ENCODE measurements around the gene SLC44A1.
A peak's percentile ranks its signal among the peaks of the same experiment; 100 is the strongest.

SLC44A1 gene

GRCh38 chr9:105244003-105244733 is at the start of gene SLC44A1:
TSS of gene SLC44A1 (plus strand) at chr9:105244651. CDS start at chr9:105244869, 218 bp downstream.
- DNase-seq (ENCODE audit: low read depth): peak; percentile 91

DNA sequence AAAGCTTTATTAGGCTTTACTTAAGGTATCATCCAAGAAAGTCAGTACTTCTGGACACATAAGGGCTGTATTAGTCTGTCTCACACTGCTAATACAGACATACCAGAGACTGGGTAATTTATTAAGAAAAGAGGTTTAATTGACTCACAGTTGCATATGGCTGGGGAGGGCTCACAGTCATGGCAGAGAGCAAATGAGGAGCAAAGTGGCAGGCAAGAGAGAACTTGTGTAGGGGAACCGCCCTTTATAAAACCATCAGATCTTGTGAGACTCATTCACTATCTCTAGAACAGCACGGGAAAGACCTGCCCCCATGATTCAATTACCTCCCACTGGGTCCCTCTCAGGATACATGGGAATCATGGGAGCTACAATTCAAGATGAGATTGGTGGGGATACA is 49.2 kb upstream of the SLC44A1 start:
- DNase-seq (ENCODE audit: low read depth): no peak

DNA sequence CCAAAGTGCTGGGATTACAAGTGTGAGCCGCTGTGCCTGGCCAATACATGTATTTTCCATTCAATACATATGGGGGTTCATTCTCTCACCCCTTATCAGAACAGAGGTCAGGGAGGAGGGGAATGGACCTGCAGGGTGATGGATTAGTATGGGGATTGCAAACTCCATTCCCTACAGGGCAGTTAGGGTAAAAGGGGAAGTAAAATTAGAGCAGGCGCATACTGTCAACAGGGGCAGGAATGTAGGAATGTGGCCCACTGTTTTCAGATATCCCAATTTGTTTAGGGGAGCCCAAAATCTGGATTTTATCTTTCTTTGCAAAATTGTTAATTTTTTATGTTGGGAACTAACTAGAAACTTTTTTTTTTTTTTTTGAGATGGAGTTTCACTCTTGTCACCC is 46.4 kb upstream of the SLC44A1 start:
- DNase-seq (ENCODE audit: low read depth): no peak

DNA sequence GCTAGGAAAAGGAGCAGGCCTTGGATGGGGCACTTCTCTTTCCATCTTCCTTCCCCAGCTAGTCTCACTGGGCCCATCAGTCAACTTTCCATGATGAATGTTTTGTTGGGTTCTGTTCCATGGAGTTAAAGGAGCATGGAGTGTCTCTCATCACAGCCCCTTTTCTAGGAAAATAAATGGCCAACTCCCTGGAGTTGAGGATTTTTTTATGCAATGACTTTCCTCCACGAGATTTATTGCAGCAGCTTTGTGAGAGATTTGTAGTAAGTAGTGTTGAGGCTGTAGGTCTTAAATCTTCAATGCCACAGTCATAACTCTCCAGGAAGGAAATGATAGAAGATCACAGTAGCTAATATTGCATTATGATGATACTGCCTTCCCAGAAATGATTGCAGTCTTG is 45.6 kb upstream of the SLC44A1 start:
- no peak for DNase-seq (ENCODE audit: low read depth)

DNA sequence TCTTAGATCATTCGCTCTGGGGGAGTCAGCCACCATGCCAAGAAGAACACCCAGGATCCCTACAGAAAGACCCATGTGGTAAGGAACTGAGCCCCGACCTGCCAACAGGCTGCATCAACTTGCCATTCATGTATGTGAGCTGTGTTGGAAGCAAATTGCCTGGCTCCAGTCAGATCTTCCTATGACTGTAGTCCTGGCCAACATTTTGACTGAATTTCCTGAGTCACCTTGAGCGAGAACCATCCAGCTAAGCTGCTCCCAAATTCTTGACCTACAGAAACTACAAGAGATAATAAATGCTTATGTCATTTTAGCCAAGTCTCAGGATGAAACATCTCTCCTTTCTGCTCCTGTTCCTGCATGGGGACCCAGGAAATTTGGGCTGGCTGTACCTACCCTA is 40.0 kb upstream of the SLC44A1 start:
- no peak for DNase-seq (ENCODE audit: low read depth)

DNA sequence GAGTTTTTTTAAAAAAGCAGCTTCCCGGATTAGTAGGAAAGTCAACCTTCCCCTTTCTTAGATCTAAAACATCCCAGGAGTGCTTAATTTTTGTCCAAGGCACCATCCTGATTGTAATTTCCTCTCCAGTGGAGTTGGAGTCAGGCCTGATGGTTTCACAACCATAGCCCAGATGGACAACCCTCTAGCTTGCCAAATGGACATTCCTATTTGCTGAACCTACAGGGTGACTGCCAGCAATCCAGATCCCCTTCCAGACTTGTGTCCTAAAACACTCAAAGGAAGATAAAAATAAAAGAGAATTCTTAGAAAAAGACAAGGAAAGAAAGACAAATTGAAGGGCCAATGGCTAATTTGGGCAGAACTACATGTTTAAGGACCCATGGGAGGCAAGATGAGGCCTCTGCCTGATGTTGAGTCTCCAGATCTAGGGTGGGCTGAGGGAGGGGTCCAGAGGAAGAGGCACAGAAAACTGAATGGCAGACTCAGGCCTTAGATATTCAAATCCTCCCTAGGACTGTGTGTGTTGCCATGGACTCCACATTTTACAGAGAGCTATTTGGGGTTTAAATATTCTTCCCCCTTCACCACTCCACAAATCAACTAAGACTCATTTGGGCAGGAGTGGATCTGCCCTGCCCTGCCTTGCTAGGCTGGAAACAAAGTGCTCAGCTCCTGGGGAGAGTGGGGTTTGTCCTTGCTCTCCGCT is 38.5 kb upstream of the SLC44A1 start:
- no peak for DNase-seq (ENCODE audit: low read depth)

- DNase-seq (ENCODE audit: low read depth): no peak
Observed at GRCh38 chr9:105206496-105206820, 38.0 kb upstream of the SLC44A1 start.

- DNase-seq (ENCODE audit: low read depth): no peak
Observed at GRCh38 chr9:105206821-105207699, 37.4 kb upstream of the SLC44A1 start.

GRCh38 chr9:105216440-105217178 is 27.8 kb upstream of the SLC44A1 start:
- DNase-seq (ENCODE audit: low read depth): no peak

DNA sequence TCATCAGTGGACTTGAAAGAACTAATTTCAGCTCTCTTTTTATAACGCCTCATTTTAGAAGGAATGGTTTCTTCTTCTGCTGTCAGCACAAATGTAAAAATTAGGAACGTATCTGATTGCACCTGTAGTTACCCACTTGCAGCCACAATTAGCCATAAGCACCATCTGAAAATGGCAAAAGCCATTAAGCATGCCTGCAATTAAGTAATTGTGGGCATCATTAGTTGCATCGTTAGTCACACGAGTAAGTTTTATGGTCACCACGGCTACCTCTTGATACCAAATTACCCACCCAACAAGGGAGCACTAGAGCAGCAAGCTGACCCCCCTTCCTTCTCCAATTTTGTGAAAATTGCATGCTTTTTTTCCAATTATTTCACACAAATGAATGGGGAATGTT is 25.8 kb upstream of the SLC44A1 start:
- DNase-seq (ENCODE audit: low read depth): no peak

GRCh38 chr9:105219291-105219805 is 25.1 kb upstream of the SLC44A1 start:
- DNase-seq (ENCODE audit: low read depth): no peak

DNA sequence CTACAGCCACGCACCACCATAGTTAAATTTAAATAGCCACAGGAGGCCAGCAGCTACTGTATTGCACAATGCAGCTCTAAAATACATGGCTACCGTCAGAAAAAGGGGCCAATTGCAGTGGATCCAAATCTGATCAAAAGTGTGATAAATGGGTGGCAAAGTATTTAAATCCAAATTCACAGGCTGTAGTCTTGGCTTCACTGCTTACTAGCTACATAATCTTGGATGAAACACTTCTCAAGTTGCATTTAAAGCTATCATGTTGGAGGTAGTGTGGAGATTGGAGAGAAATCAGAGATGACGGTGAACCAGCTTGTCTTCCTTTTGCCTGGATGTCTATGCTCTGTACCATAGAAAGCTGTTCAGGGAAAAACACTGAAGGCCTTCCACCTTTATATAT is 24.0 kb upstream of the SLC44A1 start:
- DNase-seq (ENCODE audit: low read depth): no peak

DNA sequence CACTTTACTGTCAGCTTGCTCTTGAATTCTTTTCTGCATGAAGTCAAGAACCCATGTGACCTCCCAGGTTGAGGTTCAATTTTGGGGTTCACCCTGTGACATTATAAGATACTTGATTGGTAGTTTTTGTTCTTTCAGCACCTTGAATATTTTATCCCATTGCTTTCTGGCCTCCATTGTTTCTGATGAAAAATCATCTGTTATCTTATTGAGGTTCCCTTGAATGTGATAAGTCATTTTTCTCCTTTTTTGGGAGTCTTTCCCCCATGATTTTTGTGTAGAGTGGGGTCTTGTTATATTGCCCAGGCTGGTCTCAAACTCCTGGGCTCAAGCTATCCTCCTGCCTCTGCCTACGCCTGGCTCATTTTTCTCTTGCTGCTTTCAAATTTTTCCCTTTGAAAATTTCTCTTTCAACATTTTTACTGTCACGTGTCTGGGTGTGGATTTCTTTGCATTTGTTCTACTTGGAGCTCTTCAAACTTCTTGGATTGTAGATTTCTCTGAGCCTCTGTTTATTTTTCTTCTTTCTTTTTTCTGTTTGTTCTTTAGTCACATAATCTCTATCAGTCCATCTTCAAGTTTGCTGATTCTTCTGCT is 20.8 kb upstream of the SLC44A1 start:
- no peak for DNase-seq (ENCODE audit: low read depth)

DNA sequence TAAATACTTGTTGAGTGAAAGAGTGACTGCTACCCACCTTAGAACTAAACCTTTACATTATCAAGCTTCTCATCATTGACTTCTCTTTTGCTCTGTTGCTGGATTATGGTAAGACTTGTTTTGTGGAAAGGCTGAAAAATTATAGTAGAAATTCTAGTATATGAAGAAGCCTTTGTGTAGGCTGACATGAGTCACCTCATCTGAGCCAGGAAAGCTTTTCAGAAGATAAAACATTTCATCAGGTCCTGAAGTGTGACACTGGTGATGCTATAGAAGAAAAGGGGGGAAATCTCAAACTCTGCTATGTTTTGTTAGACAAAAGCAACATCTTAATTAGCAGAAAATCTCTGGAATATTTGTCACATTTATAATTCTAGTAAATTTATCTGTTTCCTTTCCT is 18.4 kb upstream of the SLC44A1 start:
- no peak for DNase-seq (ENCODE audit: low read depth)

DNA sequence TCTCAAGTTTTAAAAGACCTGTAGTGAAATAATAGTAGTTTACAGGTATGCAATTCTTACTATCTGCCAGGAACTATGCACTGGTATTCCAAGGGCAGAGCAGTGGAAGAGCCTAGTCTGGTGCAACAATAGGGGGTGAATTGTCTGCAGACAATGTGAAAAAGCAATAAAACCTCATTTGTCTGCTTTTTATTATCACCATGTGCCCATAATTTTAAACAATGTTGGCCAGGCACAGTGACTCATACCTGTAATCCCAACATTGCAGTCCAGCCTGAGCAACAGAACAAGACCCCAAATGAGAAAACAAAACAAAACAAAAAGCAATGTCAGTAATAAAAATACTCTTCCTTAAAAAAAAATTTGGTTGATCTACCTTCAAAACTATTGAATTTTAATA is 12.2 kb upstream of the SLC44A1 start:
- DNase-seq (ENCODE audit: low read depth): no peak

DNA sequence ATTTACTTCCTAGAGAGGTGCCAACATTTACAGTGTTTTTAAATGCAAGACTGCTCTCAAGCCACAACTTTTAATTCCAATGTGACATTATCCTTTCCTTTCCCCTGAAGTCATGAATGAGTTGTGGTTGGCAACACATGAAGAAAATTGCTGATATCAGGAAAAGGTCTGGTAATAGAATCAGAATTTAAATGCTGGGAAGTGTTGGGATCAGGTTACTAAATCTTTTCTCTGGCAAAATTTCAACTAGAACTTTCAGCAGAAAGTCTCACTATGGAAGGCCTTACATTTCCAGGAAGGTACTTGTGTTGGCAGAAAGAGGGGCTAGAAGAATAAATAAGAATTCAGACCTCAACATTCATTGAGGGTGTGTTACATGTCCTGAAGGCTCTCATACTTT is 10.6 kb upstream of the SLC44A1 start:
- DNase-seq (ENCODE audit: low read depth): no peak

DNA sequence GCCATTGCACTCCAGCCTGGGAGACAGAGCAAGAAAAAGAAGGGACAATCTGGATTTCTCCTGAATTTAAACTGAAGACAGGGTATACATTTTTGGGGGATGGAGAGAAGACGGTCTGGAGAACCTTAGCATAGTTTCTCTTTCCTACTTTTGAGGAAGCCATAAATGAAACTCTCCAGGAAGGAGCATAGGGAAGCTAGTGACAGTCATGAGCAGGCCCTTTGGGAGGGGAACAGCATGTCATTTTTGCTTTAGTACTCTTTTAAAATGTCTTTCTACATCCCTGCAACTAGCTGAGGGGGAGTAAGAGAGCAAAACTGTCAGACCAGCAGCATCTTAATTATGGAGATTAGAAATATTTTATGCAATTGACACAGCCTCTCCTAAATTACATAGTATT is 8.2 kb upstream of the SLC44A1 start:
- no peak for DNase-seq (ENCODE audit: low read depth)

GRCh38 chr9:105237246-105237645 is 7.2 kb upstream of the SLC44A1 start:
- no peak for DNase-seq (ENCODE audit: low read depth)

- no peak for DNase-seq (ENCODE audit: low read depth)
Observed at GRCh38 chr9:105238302-105238701, 6.1 kb upstream of the SLC44A1 start.

- DNase-seq (ENCODE audit: low read depth): no peak
Observed at GRCh38 chr9:105241356-105242043, 3.0 kb upstream of the SLC44A1 start.

GRCh38 chr9:105242062-105242461 is 2.4 kb upstream of the SLC44A1 start:
- no peak for DNase-seq (ENCODE audit: low read depth)
